Lower leg skin (tissue), 3 donors: ENCODE measurements around the gene GRIK5.

Experiments
- POLR2A ChIP-seq, 2 donors: fragments of 450-650 bp; IDR thresholded peaks; one replicate each; pipeline ENCODE4 v1.6.1; 2016 to 2017; ENCODE audit warnings: antibody characterized with exemption in 2 of 2, mild to moderate bottlenecking in 1 of 2, moderate library complexity in 1 of 2
- TF ChIP-seq, protein P1 (sequence below), 3 donors: fragments of 450-650 bp; IDR thresholded peaks; one replicate each; pipeline ENCODE4 v1.5.1; 2016; ENCODE audit warnings: antibody characterized with exemption in 3 of 3, mild to moderate bottlenecking in 3 of 3, moderate library complexity in 2 of 3

DNA sequence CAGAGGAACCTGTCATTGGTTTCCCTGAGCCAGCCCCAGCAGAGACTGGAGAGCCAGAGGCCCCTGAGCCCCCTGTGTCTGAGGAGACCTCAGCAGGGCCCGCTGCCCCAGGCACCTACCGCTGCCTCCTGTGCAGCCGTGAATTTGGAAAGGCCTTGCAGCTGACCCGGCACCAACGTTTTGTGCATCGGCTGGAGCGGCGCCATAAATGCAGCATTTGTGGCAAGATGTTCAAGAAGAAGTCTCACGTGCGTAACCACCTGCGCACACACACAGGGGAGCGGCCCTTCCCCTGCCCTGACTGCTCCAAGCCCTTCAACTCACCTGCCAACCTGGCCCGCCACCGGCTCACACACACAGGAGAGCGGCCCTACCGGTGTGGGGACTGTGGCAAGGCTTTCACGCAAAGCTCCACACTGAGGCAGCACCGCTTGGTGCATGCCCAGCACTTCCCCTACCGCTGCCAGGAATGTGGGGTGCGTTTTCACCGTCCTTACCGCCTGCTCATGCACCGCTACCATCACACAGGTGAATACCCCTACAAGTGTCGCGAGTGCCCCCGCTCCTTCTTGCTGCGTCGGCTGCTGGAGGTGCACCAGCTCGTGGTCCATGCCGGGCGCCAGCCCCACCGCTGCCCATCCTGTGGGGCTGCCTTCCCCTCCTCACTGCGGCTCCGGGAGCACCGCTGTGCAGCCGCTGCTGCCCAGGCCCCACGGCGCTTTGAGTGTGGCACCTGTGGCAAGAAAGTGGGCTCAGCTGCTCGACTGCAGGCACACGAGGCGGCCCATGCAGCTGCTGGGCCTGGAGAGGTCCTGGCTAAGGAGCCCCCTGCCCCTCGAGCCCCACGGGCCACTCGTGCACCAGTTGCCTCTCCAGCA is 10.1 kb upstream of the GRIK5 start:
- TF ChIP-seq, protein P1, sequence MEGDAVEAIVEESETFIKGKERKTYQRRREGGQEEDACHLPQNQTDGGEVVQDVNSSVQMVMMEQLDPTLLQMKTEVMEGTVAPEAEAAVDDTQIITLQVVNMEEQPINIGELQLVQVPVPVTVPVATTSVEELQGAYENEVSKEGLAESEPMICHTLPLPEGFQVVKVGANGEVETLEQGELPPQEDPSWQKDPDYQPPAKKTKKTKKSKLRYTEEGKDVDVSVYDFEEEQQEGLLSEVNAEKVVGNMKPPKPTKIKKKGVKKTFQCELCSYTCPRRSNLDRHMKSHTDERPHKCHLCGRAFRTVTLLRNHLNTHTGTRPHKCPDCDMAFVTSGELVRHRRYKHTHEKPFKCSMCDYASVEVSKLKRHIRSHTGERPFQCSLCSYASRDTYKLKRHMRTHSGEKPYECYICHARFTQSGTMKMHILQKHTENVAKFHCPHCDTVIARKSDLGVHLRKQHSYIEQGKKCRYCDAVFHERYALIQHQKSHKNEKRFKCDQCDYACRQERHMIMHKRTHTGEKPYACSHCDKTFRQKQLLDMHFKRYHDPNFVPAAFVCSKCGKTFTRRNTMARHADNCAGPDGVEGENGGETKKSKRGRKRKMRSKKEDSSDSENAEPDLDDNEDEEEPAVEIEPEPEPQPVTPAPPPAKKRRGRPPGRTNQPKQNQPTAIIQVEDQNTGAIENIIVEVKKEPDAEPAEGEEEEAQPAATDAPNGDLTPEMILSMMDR (IDR thresholded peaks at IDR 0.05) = no peak
- no peak for TF ChIP-seq POLR2A (IDR thresholded peaks at IDR 0.05)
